ENCODE results near the gene RXYLT1.

Gene RXYLT1

DNA sequence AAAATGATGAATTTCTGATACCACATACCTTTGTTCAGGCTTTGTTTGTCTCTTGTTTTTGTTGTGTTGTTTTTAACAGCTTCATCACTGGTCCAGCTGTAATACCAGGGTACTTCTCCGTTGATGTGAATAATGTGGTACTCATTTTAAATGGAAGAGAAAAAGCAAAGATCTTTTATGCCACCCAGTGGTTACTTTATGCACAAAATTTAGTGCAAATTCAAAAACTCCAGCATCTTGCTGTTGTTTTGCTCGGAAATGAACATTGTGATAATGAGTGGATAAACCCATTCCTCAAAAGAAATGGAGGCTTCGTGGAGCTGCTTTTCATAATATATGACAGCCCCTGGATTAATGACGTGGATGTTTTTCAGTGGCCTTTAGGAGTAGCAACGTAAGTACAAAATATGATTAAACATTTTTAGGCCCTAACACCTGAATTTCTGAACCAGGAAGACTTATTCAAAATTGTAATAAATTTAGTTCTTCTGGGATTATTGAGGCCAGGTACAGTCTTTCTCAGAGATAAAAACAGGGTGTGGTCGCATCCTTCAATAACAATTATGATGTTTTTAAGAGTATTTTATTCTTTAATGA lies 22.4 kb downstream of the RXYLT1 start:
- Histone ChIP-seq H3K9ac (ENCODE audit: low read depth, low read length) (no peak overlapping the region), H3K27me3 (ENCODE audit: insufficient read depth, low read length) (no peaks in the 10 kb centered on the region), H3K4me1 (ENCODE audit: insufficient read depth, low read length) (no peaks in the 10 kb centered on the region), H3K27ac (ENCODE audit: low read depth, low read length) (no peak overlapping the region), H3K4me3 (ENCODE audit: low read length) (no peak overlapping the region), H3K9me3 (ENCODE audit: insufficient read depth, low read depth, low read length) (no peaks in the 10 kb centered on the region), H3K36me3 (ENCODE audit: insufficient read depth, low read length) (peaks cover 19% of the 10 kb centered on the region)
- WGBS, result 92% methylated on average over 6 of the region's 6 CpGs

DNA sequence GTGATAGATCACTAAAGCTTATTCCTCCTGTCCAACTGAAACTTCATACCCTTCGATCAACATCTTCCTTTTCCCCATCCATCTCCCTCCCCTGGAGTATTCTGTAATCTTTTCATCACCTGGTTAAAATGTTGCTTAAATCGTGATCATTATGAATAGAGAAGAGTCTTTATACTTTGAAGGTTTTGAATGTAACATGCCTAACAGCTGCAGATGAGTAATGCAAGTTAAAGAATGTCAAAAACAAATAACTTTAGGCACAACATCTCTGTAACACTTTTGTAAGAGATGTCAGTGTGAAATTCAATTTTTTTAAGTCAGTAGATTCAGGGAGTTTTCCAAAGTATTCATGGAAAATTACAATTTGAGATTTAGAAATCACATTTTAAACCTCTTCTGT lies 25.0 kb downstream of the RXYLT1 start:
- H3K4me3 ChIP-seq (ENCODE audit: low read length), result no peak overlapping the region
- H3K27me3 ChIP-seq (ENCODE audit: insufficient read depth, low read length), result no peaks in the 10 kb centered on the region
- 94% methylated on average over 2 of the region's 2 CpGs for WGBS
- no peak overlapping the region for H3K9ac ChIP-seq (ENCODE audit: low read depth, low read length)
- no peaks in the 10 kb centered on the region for H3K9me3 ChIP-seq (ENCODE audit: insufficient read depth, low read depth, low read length)
- H3K4me1 ChIP-seq (ENCODE audit: insufficient read depth, low read length), result no peaks in the 10 kb centered on the region
- peaks cover 32% of the 10 kb centered on the region for H3K36me3 ChIP-seq (ENCODE audit: insufficient read depth, low read length)
- H3K27ac ChIP-seq (ENCODE audit: low read depth, low read length), result no peak overlapping the region

DNA sequence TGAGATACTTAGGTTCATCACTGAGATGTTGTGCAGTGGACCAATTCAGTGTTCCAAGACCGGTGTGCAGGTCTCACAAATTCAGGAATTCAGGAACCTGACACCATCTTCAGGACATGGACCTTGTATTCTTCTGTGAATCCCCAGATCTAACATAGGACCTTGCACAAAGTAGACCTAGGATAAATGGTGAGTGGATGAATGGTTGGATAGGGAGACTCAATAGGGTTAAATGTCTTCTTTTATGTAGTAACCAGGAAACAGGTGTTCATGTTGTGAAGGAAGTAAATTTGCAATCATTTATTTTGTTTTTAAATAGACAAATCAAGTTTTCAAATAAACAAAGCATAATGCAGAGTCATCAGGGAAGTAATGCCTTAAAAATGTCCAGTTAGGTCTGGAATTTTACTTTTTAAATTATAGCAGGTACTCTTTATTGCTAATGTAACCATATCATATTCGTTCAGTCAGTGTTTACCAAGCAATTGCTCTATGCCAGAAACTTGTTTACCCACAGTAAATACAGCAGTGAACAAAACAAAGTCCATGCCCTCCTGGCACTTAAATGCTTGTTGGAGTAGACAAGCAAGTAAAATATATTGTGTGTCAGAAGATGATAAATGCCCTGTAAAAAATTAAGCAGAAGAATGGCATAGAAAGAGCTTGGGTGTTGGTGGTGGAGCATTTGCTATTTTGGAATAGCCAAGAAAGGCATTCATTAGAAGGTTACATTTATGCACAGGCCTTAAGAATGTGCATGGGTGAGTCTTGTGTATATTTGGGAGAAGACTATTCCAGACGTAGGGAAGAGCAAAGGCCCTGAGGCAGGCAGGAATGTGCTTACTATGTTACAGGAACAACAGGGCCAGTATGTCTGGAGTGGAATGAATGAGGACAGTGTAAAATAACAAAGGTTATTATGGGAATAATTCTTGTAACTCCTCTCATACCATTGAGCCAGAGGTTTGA lies 26.3 kb downstream of the RXYLT1 start:
- Histone ChIP-seq H3K9ac (ENCODE audit: low read depth, low read length) (no peak overlapping the region), H3K36me3 (ENCODE audit: insufficient read depth, low read length) (peaks cover 32% of the 10 kb centered on the region), H3K9me3 (ENCODE audit: insufficient read depth, low read depth, low read length) (no peaks in the 10 kb centered on the region), H3K4me1 (ENCODE audit: insufficient read depth, low read length) (no peaks in the 10 kb centered on the region), H3K27me3 (ENCODE audit: insufficient read depth, low read length) (no peaks in the 10 kb centered on the region), H3K27ac (ENCODE audit: low read depth, low read length) (no peak overlapping the region), H3K4me3 (ENCODE audit: low read length) (no peak overlapping the region)
- WGBS, result 92% methylated on average over 3 of the region's 3 CpGs

DNA sequence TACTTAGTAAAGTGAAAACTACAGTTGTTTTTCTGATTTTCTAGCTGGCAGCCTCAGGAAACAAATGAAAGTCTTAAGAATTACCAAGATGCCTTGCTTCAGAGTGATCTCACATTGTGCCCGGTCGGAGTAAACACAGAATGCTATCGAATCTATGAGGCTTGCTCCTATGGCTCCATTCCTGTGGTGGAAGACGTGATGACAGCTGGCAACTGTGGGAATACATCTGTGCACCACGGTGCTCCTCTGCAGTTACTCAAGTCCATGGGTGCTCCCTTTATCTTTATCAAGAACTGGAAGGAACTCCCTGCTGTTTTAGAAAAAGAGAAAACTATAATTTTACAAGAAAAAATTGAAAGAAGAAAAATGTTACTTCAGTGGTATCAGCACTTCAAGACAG lies 28.9 kb downstream of the RXYLT1 start:
- Histone ChIP-seq H3K27ac (ENCODE audit: low read depth, low read length) (no peak overlapping the region), H3K9me3 (ENCODE audit: insufficient read depth, low read depth, low read length) (no peaks in the 10 kb centered on the region), H3K9ac (ENCODE audit: low read depth, low read length) (no peak overlapping the region), H3K36me3 (ENCODE audit: insufficient read depth, low read length) (peaks cover 29% of the 10 kb centered on the region), H3K27me3 (ENCODE audit: insufficient read depth, low read length) (no peaks in the 10 kb centered on the region), H3K4me1 (ENCODE audit: insufficient read depth, low read length) (no peaks in the 10 kb centered on the region), H3K4me3 (ENCODE audit: low read length) (no peak overlapping the region)
- 93% methylated on average over 5 of the region's 5 CpGs for WGBS

DNA sequence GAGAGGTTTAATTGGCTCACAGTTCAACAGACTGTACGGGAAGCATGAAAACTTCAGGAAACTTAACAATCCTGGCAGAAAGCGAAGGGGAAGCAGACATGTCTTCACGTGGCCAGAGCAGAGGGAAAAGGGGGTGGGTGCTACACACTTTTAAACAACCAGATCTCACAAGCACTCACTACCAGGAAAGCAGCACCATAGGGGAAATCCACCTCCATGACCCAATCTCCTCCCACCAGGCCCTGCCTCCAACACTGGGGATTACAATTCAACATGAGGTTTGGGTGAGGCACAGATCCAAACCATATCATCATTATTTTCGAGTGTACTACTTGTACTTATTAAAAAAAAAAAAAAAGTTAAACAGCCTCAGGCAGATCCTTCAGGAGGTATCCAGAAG lies 29.9 kb downstream of the RXYLT1 start:
- 94% methylated on average over 3 of the region's 4 CpGs for WGBS
- no peak overlapping the region for H3K9ac ChIP-seq (ENCODE audit: low read depth, low read length)
- H3K27me3 ChIP-seq (ENCODE audit: insufficient read depth, low read length), result no peaks in the 10 kb centered on the region
- H3K36me3 ChIP-seq (ENCODE audit: insufficient read depth, low read length), result peaks cover 29% of the 10 kb centered on the region
- no peaks in the 10 kb centered on the region for H3K4me1 ChIP-seq (ENCODE audit: insufficient read depth, low read length)
- H3K4me3 ChIP-seq (ENCODE audit: low read length), result no peak overlapping the region
- no peaks in the 10 kb centered on the region for H3K9me3 ChIP-seq (ENCODE audit: insufficient read depth, low read depth, low read length)
- no peak overlapping the region for H3K27ac ChIP-seq (ENCODE audit: low read depth, low read length)

DNA sequence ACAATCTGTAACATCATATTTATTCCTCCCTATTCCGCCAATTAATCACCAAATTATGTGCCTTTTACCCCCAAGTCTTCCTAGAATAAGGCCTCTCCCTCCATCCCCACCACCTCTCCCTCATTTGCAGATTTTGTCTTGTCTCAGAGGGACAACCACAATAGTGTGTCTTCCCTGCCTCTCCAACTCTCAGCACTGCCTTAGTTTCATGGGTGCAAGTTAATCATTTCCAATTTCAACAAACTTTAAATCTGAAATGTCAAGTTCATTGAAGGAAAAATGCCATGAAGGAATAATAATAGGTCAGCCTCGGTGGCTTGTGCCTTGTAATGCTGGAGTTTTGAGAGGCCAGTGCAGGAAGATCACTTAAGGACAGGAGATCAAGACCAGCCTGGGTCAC lies 31.6 kb downstream of the RXYLT1 start:
- Histone ChIP-seq H3K4me3 (ENCODE audit: low read length) (no peak overlapping the region), H3K27ac (ENCODE audit: low read depth, low read length) (no peak overlapping the region), H3K36me3 (ENCODE audit: insufficient read depth, low read length) (peaks cover 15% of the 10 kb centered on the region), H3K9me3 (ENCODE audit: insufficient read depth, low read depth, low read length) (no peaks in the 10 kb centered on the region), H3K4me1 (ENCODE audit: insufficient read depth, low read length) (no peaks in the 10 kb centered on the region), H3K9ac (ENCODE audit: low read depth, low read length) (no peak overlapping the region), H3K27me3 (ENCODE audit: insufficient read depth, low read length) (no peaks in the 10 kb centered on the region)
- 86% methylated on average over 2 of the region's 2 CpGs for WGBS

DNA sequence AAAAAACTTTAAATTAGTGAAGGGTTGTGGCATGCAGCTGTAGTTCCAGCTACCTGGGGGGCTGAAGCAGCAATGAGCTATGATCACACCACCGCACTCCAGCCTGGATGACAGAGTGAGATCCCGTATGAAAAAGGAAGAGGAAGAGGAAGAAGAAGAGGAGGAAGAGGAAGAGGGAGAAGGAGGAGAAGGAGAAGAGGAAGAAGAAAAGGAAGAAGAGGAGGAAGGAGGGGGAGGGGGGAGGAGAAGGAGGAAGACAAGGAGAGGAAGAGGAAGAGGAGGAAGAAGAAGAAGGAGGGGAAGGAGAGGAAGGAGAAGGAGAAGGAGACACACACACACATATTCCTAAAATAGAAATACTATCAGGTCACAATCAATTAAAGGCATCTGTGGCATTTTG lies 32.0 kb downstream of the RXYLT1 start:
- H3K27me3 ChIP-seq (ENCODE audit: insufficient read depth, low read length), result no peaks in the 10 kb centered on the region
- 94% methylated on average over 2 of the region's 2 CpGs for WGBS
- H3K27ac ChIP-seq (ENCODE audit: low read depth, low read length), result no peak overlapping the region
- no peak overlapping the region for H3K9ac ChIP-seq (ENCODE audit: low read depth, low read length)
- no peak overlapping the region for H3K4me3 ChIP-seq (ENCODE audit: low read length)
- H3K36me3 ChIP-seq (ENCODE audit: insufficient read depth, low read length), result peaks cover 12% of the 10 kb centered on the region
- H3K4me1 ChIP-seq (ENCODE audit: insufficient read depth, low read length), result no peaks in the 10 kb centered on the region
- H3K9me3 ChIP-seq (ENCODE audit: insufficient read depth, low read depth, low read length), result no peaks in the 10 kb centered on the region

DNA sequence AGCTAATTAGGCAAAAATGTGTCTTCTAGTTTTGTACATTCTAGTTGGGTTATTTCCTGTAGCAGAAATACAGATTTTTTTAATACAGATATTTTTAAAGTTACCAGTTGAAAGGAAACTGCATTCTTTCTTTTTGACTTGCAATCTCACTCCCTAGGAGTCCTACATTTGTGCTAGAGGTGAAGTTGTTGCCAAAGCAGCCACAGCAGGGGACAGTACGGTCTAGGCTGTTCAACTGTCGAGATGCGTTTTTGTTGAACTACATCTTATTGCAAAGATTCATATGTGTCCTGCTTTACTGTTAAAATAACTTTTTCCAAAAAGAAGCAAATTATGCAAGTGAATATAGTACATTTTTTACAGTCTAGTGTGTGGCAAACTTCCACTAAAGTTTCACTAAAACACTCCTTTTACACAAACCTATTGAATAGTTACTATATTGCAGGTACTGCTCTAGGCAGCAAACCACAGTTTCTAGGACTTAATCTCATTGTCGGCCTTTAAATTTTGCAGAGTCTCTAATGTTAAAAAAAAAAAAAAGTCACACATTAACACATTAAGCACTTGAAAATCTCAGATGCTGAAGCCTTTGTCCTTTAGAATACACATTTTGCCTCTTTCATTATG lies 34.5 kb downstream of the RXYLT1 start:
- Histone ChIP-seq H3K4me1 (ENCODE audit: insufficient read depth, low read length) (no peaks in the 10 kb centered on the region), H3K9ac (ENCODE audit: low read depth, low read length) (no peak overlapping the region), H3K4me3 (ENCODE audit: low read length) (no peak overlapping the region), H3K9me3 (ENCODE audit: insufficient read depth, low read depth, low read length) (no peaks in the 10 kb centered on the region), H3K36me3 (ENCODE audit: insufficient read depth, low read length) (peaks cover under 1% of the 10 kb centered on the region; the same call in 1 of the 2 replicates), H3K27ac (ENCODE audit: low read depth, low read length) (no peak overlapping the region), H3K27me3 (ENCODE audit: insufficient read depth, low read length) (no peaks in the 10 kb centered on the region)
- 85% methylated on average over 4 of the region's 4 CpGs for WGBS

DNA sequence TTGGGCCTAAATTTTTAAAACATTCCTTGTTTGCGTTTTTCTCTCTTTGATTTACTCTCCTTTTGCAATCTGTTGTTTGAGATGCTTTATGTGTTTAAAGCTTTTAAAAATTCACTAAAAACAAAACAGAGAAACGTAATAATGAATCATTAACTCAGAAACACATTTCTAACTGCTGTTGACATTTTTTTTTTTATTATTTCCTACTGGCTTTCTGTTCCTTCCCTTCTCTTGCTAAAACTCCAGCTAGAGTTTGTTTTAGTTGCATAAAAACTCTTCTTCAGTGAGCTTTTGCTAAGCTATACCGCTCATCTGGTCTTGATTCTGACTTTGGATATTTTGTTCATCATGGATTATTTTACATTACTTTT lies 35.8 kb downstream of the RXYLT1 start:
- no peaks in the 10 kb centered on the region for H3K36me3 ChIP-seq (ENCODE audit: insufficient read depth, low read length)
- no peak overlapping the region for H3K4me3 ChIP-seq (ENCODE audit: low read length)
- WGBS, result 84% methylated on average over 3 of the region's 3 CpGs
- no peak overlapping the region for H3K9ac ChIP-seq (ENCODE audit: low read depth, low read length)
- H3K27ac ChIP-seq (ENCODE audit: low read depth, low read length), result no peak overlapping the region
- no peaks in the 10 kb centered on the region for H3K4me1 ChIP-seq (ENCODE audit: insufficient read depth, low read length)
- H3K9me3 ChIP-seq (ENCODE audit: insufficient read depth, low read depth, low read length), result no peaks in the 10 kb centered on the region
- no peaks in the 10 kb centered on the region for H3K27me3 ChIP-seq (ENCODE audit: insufficient read depth, low read length)

DNA sequence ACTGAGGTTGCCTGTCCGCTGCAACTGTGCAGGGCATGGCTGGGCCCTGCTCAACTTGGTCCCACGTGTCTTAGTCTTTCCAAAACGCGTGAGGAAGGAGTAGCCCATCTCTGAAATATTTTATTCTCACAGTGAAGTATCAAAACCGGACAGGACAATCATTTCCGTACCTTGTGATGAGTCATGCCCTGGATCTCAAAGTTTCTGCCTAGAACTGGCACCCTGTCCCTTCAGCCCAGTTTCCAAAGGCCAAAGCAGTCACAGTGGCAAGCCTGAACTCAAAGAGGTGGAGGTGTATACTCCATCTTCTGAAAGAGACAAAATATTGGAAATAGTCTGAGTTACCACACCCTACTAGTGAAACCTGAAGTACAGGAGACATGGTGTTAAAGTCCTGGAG lies 36.3 kb downstream of the RXYLT1 start:
- Histone ChIP-seq H3K27ac (ENCODE audit: low read depth, low read length) (no peak overlapping the region), H3K9me3 (ENCODE audit: insufficient read depth, low read depth, low read length) (no peaks in the 10 kb centered on the region), H3K9ac (ENCODE audit: low read depth, low read length) (no peak overlapping the region), H3K27me3 (ENCODE audit: insufficient read depth, low read length) (no peaks in the 10 kb centered on the region), H3K4me1 (ENCODE audit: insufficient read depth, low read length) (no peaks in the 10 kb centered on the region), H3K36me3 (ENCODE audit: insufficient read depth, low read length) (no peaks in the 10 kb centered on the region), H3K4me3 (ENCODE audit: low read length) (no peak overlapping the region)
- WGBS, result 85% methylated on average over 6 of the region's 6 CpGs

DNA sequence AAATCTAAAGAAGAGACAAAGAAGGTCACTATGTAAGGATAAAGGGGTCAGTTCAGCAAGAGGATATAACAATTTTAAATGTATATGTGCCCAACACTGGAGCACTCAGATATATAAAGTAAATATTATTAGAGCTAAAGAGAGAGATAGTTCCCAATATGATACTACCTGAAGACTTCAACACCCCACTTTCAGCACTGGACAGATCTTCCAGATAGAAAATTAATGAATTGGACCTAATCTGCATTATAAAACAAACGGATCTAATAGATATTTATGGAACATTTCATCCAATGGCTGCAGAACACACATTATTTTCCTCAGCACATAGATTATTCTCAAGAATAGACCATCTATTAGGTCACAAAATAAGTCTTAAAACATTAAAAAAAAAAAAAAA lies 40.7 kb downstream of the RXYLT1 start:
- Histone ChIP-seq H3K27me3 (ENCODE audit: insufficient read depth, low read length) (no peaks in the 10 kb centered on the region), H3K9ac (ENCODE audit: low read depth, low read length) (no peak overlapping the region), H3K27ac (ENCODE audit: low read depth, low read length) (no peak overlapping the region), H3K4me3 (ENCODE audit: low read length) (no peak overlapping the region), H3K9me3 (ENCODE audit: insufficient read depth, low read depth, low read length) (no peaks in the 10 kb centered on the region), H3K36me3 (ENCODE audit: insufficient read depth, low read length) (no peaks in the 10 kb centered on the region), H3K4me1 (ENCODE audit: insufficient read depth, low read length) (no peaks in the 10 kb centered on the region)
- 100% methylated on average over 1 of the region's 1 CpG for whole genome bisulfite sequencing
